Astrocyte of the cerebellum (primary cell): Measurements from ENCODE around the gene CAMTA1.
"Not testable (repeated sequence)": the region's sequence is repeated elsewhere in the genome, so short reads cannot be mapped to it uniquely, and the experiment has no call there.

Experiments
- DNase-seq: peaks from one replicate; pipeline ENCODE4 v3.0.0-alpha.2; 2011; ENCODE audit warnings: low read depth
- H3K4me3 ChIP-seq: 2 replicates; pipeline ENCODE4 v1.5.1; 2011; ENCODE audit warnings: mild to moderate bottlenecking, low read depth, low read length, moderate library complexity
- CTCF ChIP-seq: IDR thresholded peaks from 2 replicates; pipeline ENCODE4 v1.5.1; 2012; ENCODE audit warnings: low read length, low read depth, moderate library complexity, mild to moderate bottlenecking; ENCODE audit errors: missing control alignments
- in situ Hi-C: cut with HindIII; loops from 2 replicates; pipeline ENCODE4 v1.10.0; 2017; ENCODE audit warnings: low sequenced_read_pairs

CAMTA1 gene

GRCh38 chr1:7690076-7690475 is 904.8 kb downstream of the CAMTA1 start:
- in situ Hi-C loops: no loop called here
- DNase-seq: no peak

DNA sequence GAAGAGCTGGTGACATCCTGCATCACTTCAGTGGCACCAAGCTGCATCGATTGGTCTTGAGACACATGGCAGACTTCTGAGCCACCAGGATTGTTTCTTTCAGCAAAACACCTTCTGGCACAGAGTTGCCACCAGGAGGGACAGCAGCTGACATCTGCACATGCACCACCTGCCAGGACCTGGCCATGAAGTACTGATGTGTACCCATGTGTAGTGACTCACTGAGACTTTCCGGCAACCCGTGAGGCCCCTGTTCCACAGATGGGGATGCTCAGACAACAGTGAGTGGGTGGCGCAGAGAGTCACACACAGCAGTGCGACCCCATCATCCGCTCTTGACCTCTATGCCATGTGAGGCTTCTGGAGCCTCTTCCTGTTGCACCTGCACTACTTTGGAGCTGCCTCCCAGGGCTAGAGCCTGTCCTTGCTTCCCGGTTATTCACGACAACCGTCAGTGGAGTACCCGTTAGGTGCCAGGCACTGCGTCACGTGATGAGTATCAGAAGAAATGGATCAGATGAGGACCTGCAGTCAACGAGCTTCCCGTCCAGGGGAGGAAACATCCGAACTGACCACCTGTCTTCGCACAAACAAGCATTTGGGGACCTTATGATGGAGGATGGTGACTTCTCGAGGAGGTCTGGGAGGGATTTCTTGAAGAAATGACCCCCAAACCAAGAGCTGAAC is 905.4 kb downstream of the CAMTA1 start:
- no peak for DNase-seq
- no peak for TF ChIP-seq CTCF
- H3K4me3 ChIP-seq: no peak overlapping the region
- in situ Hi-C loops: no loop called here

More at GRCh38 chr1:7690076-7690475, 904.8 kb downstream of the CAMTA1 start:
- H3K4me3 ChIP-seq: no peak overlapping the region
- TF ChIP-seq CTCF: no peak

DNA sequence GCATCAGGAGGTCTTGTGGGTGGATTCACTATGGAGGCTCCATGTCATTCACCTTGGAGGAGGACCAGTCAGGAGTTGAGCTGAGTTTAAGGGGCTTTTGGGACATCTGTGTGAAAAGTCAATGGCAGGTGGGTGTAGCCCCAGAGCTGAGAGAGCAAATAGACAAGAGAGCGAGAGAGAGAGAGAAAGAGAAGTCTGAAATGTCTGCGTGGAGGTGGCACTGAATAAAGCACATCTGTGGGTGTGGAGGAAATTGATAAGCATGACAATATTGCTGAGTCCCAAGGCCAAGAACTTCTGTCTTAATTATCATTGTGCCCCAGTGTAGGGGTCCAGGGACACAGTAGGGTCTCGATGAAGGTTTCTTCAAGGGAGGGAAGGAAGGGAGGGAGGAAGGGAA is 906.3 kb downstream of the CAMTA1 start:
- no peak overlapping the region for H3K4me3 ChIP-seq
- no peak for DNase-seq
- no peak for TF ChIP-seq CTCF
- in situ Hi-C loops: no loop called here

DNA sequence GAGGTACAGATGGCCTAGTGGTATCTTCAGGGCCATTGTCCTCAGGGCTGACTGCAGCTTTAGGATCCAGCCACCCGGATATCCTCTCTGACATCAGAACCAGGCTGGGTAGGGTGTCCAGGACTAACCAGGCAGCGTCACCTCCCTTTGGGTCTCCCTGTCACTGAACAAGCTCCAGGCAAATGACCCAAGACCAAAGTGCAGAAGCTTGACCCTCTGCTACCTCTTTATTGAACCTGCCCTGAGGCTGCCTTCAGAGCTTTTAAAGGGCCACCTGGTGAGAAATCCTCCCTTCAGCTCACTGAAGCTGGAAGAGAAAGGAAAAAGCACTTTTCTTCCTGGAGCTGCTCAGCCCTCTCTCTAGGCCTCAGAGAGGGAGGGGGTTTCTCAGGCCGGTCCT is 906.8 kb downstream of the CAMTA1 start:
- in situ Hi-C loops: no loop called here
- no peak for TF ChIP-seq CTCF

GRCh38 chr1:7693037-7693436 is 907.8 kb downstream of the CAMTA1 start:
- in situ Hi-C loops, H3K4me3 ChIP-seq, DNase-seq: not testable (repeated sequence)

More for the DNA sequence above, 906.8 kb downstream of the CAMTA1 start:
- no peak overlapping the region for H3K4me3 ChIP-seq
- DNase-seq: no peak

- in situ Hi-C loops: no loop called here
- TF ChIP-seq CTCF: no peak
- DNase-seq: no peak
- H3K4me3 ChIP-seq: no peak overlapping the region
Observed at GRCh38 chr1:7693662-7694061, 908.4 kb downstream of the CAMTA1 start.

GRCh38 chr1:7694600-7695496 is 909.6 kb downstream of the CAMTA1 start:
- in situ Hi-C loops: no loop called here
- DNase-seq: no peak
- no peak for TF ChIP-seq CTCF
- H3K4me3 ChIP-seq: no peak overlapping the region
